K562 (cell line): ENCODE data around the gene SPNS1. TPM values are rescaled to one million over a fixed set of nuclear protein-coding genes. Genes with fewer than 3 reads are reported as not detected.

ENCODE experiments used
- ASH1L ChIP-seq: fragments of 450-650 bp; IDR thresholded peaks from 2 replicates; pipeline ENCODE4 v1.6.1; 2018; ENCODE audit warnings: borderline replicate concordance, mild to moderate bottlenecking, low read depth; ENCODE audit not compliant: partially characterized antibody
- ATF1 ChIP-seq, 2 experiments: fragments of 450-650 bp in 1 of 2; IDR thresholded peaks; 2 replicates each; pipeline ENCODE4 v1.6.1; 2016; ENCODE audit warnings: missing compliant biosample characterization in 1 of 2, missing genetic modification characterization in 1 of 2
- CBX1 ChIP-seq: sonication (generic); IDR thresholded peaks from 2 replicates; pipeline ENCODE4 v1.6.1; 2016; ENCODE audit warnings: antibody characterized with exemption, low read depth, mild to moderate bottlenecking
- CBX5 ChIP-seq: IDR thresholded peaks from 2 replicates; pipeline ENCODE4 v1.6.1; 2014; ENCODE audit warnings: low read depth, borderline replicate concordance
- CHD4 ChIP-seq: fragments of 200-600 bp; sonication (generic); IDR thresholded peaks from 3 replicates; pipeline ENCODE4 v1.6.1; 2012; ENCODE audit warnings: low read depth, mild to moderate bottlenecking, mixed read lengths, low read length, inconsistent platforms; ENCODE audit not compliant: insufficient read depth, insufficient replicate concordance, poor library complexity, severe bottlenecking
- CTCF ChIP-seq, 3 experiments: IDR thresholded peaks in 2 of 3; conservative IDR thresholded peaks in 1 of 3; 2 replicates each; pipeline ENCODE4 v1.5.1; 2011 to 2012; ENCODE audit warnings: low read length in 3 of 3, mild to moderate bottlenecking in 3 of 3, control low read depth in 2 of 3, improper control_type of control experiment in 1 of 3, inconsistent platforms in 1 of 3, low read depth in 1 of 3, mixed read lengths in 1 of 3, moderate library complexity in 1 of 3; ENCODE audit not compliant: insufficient read depth in 2 of 3
- CTCFL ChIP-seq: IDR thresholded peaks from 2 replicates; pipeline ENCODE4 v1.6.1; 2011; ENCODE audit warnings: borderline replicate concordance, low read depth, mild to moderate bottlenecking, moderate library complexity, low read length; ENCODE audit not compliant: insufficient read depth, poor library complexity, severe bottlenecking
- FOXP1 ChIP-seq: sonication (generic); formaldehyde crosslinking; IDR thresholded peaks from 2 replicates; pipeline ENCODE4 v1.8.0; 2022; ENCODE audit warnings: mild to moderate bottlenecking, missing genetic modification reagents
- KLF16 ChIP-seq: IDR thresholded peaks from 2 replicates; pipeline ENCODE4 v1.6.1; 2016; ENCODE audit warnings: antibody characterized with exemption
- NFIC ChIP-seq: fragments of 450-650 bp; IDR thresholded peaks from 2 replicates; pipeline ENCODE4 v1.6.1; 2017; ENCODE audit warnings: mild to moderate bottlenecking, inconsistent platforms
- REST ChIP-seq, 2 experiments: fragments of 450-650 bp; formaldehyde crosslinking in 1 of 2; IDR thresholded peaks; 2 replicates each; pipeline versions ENCODE4 v1.4.0 to v1.6.1; 2014 to 2020; ENCODE audit warnings: mild to moderate bottlenecking in 2 of 2, borderline replicate concordance in 1 of 2, low read depth in 1 of 2
- SMC3 ChIP-seq: conservative IDR thresholded peaks from 2 replicates; pipeline ENCODE4 v1.6.1; 2011; ENCODE audit warnings: low read depth, low read length, improper control_type of control experiment; ENCODE audit not compliant: insufficient read depth
- ZBTB7A ChIP-seq: IDR thresholded peaks from 2 replicates; pipeline ENCODE4 v1.6.1; 2011; ENCODE audit warnings: low read depth, mild to moderate bottlenecking, low read length, moderate library complexity, borderline replicate concordance; ENCODE audit not compliant: control insufficient read depth
- ZNF175 ChIP-seq: fragments of 200-800 bp; sonication (Bioruptor generic); IDR thresholded peaks from 2 replicates; pipeline ENCODE4 v1.6.1; 2016; ENCODE audit warnings: low read depth, mild to moderate bottlenecking, missing genetic modification characterization, missing compliant biosample characterization
- ZNF24 ChIP-seq: fragments of 450-650 bp; IDR thresholded peaks from 2 replicates; pipeline ENCODE4 v1.6.1; 2016
- polyA plus RNA-seq, 8 experiments: library from polyadenylated mRNA; depleted of rRNA in 4 of 8; stranded (reverse) in 5 of 8; unstranded in 3 of 8; fragments of >200 nt; fragmentation: Nextera tagmentation in 2 of 8; fragmentation: Illumina TruSeq in 1 of 8; extraction: Ambion mirVana in 2 of 8; extraction: Trizol in 1 of 8; gene quantifications; 2 replicates each; pipeline versions ENCODE4 v1.2.1 to v1.2.3, GENCODE V29; 2011 to 2014; ENCODE audit warnings: inconsistent platforms in 1 of 8, missing spikeins in 1 of 8
- total RNA-seq, 7 experiments: library from RNA; depleted of rRNA in 6 of 7; stranded (reverse); fragments of >200 nt in 6 of 7; fragmentation: Illumina TruSeq in 2 of 7; extraction: Trizol in 2 of 7; gene quantifications; 2 replicates each; pipeline versions ENCODE4 v1.2.1 to v1.2.3, GENCODE V29; 2011 to 2021; ENCODE audit warnings: low replicate concordance in 1 of 7

Gene SPNS1
- total and polyA plus RNA-seq, 9 of the 15 experiments (the other 6 are each of a cell fraction or from before 2014, with no cell fraction given) = 0.58 to 64.9 (median 13.7) TPM

- TF ChIP-seq REST (IDR thresholded peaks at IDR 0.05; ENCODE audit: borderline replicate concordance) (peak; percentile 45), REST (CRISPR knock-in tag; IDR thresholded peaks at IDR 0.05; ENCODE audit: low read depth) (no peak), CBX5 (peak; percentile 86), NFIC (peak; percentile 31; the same call in 1 of the 2 replicates), ZNF24 (no peak), CTCF (IDR thresholded peaks at IDR 0.05 in 2 of 3, conservative IDR thresholded peaks at IDR 0.05 in 1 of 3; ENCODE audit: insufficient read depth in 2 of 3, low read depth in 1 of 3, low read length in 3 of 3) (peak; percentile 88 to 98 (median 93)), FOXP1 (CRISPR knock-in tag) (no peak), CBX1 (0 out of 2 replicates have a peak, but pooled peaks have one; percentile 66), ZBTB7A (peak; percentile 59; the same call in 1 of the 2 replicates), ZNF175 (CRISPR knock-in tag) (no peak), ASH1L (no peak), ATF1 (CRISPR knock-in tag; IDR thresholded peaks at IDR 0.05) (no peak), ATF1 (tag; IDR thresholded peaks at IDR 0.05) (0 out of 2 replicates have a peak, but pooled peaks have one; percentile 10), SMC3 (peak; percentile 28; the same call in 1 of the 2 replicates), CHD4 (peak; percentile 12), CTCFL (peak; percentile 55), KLF16 (0 out of 2 replicates have a peak, but pooled peaks have one; percentile 8)
These were observed 6.9 kb downstream of the SPNS1 start (continued) for GRCh38 chr16:28981517-28981916.
